ENCODE results near the gene PCDHGC4.
A peak's percentile ranks its signal among the peaks of the same experiment; 100 is the strongest.

Gene PCDHGC4

GRCh38 chr5:141484641-141485311 is at the start of gene PCDHGC4:
Gene PCDHGC4 (plus strand): TSS chr5:141485030. CDS start chr5:141485174, 144 bp downstream.
- DNase-seq = peak in 20 of 56 donors; percentile 24 to 61 (median 52)

GRCh38 chr5:141437221-141437620 is 47.6 kb upstream of the PCDHGC4 start:
- no peak for DNase-seq

GRCh38 chr5:141439411-141440141 is 45.3 kb upstream of the PCDHGC4 start:
- no peak for DNase-seq

- DNase-seq = no peak
Observed at GRCh38 chr5:141440341-141440740, 44.5 kb upstream of the PCDHGC4 start.

- DNase-seq = no peak
Observed at GRCh38 chr5:141441571-141442170, 43.2 kb upstream of the PCDHGC4 start.

GRCh38 chr5:141465351-141465750 is 19.5 kb upstream of the PCDHGC4 start:
- DNase-seq = no peak

- peak in 52 of 56 donors; percentile 41 to 92 (median 79) for DNase-seq
Observed at GRCh38 chr5:141475625-141476131, 9.2 kb upstream of the PCDHGC4 start, which contains the start of gene PCDHGC3. Gene PCDHGC3 (plus strand): TSS chr5:141475966. CDS start chr5:141476117, 151 bp downstream.

- peak in 10 of 56 donors; percentile 29 to 59 (median 46) for DNase-seq
Observed at GRCh38 chr5:141476132-141476911, 8.5 kb upstream of the PCDHGC4 start.

- DNase-seq = no peak
Observed at GRCh38 chr5:141477044-141477575, 7.7 kb upstream of the PCDHGC4 start.

GRCh38 chr5:141477815-141478214 is 7.0 kb upstream of the PCDHGC4 start:
- no peak for DNase-seq

- no peak for DNase-seq
Observed at GRCh38 chr5:141478321-141478945, 6.4 kb upstream of the PCDHGC4 start.

GRCh38 chr5:141479776-141480175 is 5.1 kb upstream of the PCDHGC4 start:
- DNase-seq = no peak

- no peak for DNase-seq
Observed at GRCh38 chr5:141483902-141484301, 928 bp upstream of the PCDHGC4 start.

- DNase-seq = no peak
Observed at GRCh38 chr5:141484310-141484640, 555 bp upstream of the PCDHGC4 start.

- DNase-seq = no peak
Observed at GRCh38 chr5:141485321-141486055, 658 bp downstream of the PCDHGC4 start.

GRCh38 chr5:141486091-141486490 is 1.3 kb downstream of the PCDHGC4 start:
- no peak for DNase-seq

GRCh38 chr5:141487131-141487530 is 2.3 kb downstream of the PCDHGC4 start:
- DNase-seq = no peak

- DNase-seq = peak in 42 of 56 donors; percentile 35 to 86 (median 66)
Observed at GRCh38 chr5:141488591-141489561, 4.0 kb downstream of the PCDHGC4 start, which contains the start of gene PCDHGC5. Gene PCDHGC5 (plus strand): TSS chr5:141489081. CDS start chr5:141489241, 160 bp downstream.
